ENCODE results near the gene GFOD1.
A peak's percentile ranks its signal among the peaks of the same experiment; 100 is the strongest.

The GFOD1 gene

GRCh38 chr6:13402711-13403110 lies 84.7 kb downstream of the GFOD1 start:
- DNase-seq (ENCODE audit: insufficient read length, low spot score) (no peak), FAIRE-seq (no peak)
- TF ChIP-seq, protein P1, sequence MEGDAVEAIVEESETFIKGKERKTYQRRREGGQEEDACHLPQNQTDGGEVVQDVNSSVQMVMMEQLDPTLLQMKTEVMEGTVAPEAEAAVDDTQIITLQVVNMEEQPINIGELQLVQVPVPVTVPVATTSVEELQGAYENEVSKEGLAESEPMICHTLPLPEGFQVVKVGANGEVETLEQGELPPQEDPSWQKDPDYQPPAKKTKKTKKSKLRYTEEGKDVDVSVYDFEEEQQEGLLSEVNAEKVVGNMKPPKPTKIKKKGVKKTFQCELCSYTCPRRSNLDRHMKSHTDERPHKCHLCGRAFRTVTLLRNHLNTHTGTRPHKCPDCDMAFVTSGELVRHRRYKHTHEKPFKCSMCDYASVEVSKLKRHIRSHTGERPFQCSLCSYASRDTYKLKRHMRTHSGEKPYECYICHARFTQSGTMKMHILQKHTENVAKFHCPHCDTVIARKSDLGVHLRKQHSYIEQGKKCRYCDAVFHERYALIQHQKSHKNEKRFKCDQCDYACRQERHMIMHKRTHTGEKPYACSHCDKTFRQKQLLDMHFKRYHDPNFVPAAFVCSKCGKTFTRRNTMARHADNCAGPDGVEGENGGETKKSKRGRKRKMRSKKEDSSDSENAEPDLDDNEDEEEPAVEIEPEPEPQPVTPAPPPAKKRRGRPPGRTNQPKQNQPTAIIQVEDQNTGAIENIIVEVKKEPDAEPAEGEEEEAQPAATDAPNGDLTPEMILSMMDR (IDR thresholded peaks at IDR 0.05; ENCODE audit: insufficient read depth, missing control alignments): no peak

DNA sequence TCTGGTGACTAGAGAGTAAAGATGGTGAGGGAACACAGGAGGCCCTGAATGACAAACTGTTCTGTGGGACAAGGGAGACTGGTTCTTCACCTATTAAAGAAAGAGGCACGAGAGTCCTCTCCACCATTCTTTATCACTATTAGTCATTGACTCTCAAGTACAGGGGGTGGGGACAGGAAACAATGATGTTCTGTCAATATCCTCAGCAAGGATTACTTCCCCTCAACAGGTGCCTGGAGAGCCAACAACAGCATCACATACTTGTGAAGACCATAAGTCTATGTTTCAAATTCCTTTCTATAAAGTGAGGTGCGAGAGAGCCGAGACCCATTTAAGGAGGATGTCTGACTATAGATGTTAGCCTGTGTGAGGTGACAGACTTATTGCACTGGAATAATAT lies 86.6 kb downstream of the GFOD1 start:
- no peak for FAIRE-seq
- TF ChIP-seq, protein P1 (IDR thresholded peaks at IDR 0.05; ENCODE audit: insufficient read depth, missing control alignments): no peak
- no peak for DNase-seq (ENCODE audit: insufficient read length, low spot score)

DNA sequence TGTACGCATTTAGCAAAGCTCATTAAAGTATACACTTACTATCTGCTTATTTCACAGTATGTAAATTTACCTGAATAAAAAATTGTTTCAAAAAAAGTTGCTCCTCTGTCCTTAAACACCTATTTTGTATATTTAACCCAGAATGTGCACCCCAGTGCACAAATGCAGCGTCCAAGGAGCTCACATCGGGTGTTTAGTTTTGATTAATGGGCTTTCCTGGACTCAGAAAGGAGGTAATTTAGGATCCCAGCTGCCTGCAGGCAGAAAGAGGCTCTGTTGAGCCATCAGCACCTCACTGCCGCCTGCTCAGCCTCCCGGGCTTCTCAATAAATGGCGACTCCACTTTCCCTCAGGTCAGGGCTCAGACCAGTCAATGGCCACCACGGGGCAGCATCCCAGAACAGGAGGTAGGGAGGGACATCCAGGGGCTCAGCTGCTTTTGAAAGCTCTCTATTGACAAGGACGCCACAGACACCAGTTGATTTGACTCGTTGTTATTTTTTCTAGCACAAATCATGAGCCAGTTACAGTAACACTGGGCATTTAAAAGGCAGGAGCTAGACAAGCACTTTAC lies 88.9 kb downstream of the GFOD1 start:
- no peak for FAIRE-seq
- TF ChIP-seq, protein P1 (IDR thresholded peaks at IDR 0.05; ENCODE audit: insufficient read depth, missing control alignments): no peak
- DNase-seq (ENCODE audit: insufficient read length, low spot score): no peak

GRCh38 chr6:13398069-13398381 lies 89.4 kb downstream of the GFOD1 start:
- no peak for DNase-seq (ENCODE audit: insufficient read length, low spot score)
- peak; percentile 29 for FAIRE-seq
- TF ChIP-seq, protein P1 (IDR thresholded peaks at IDR 0.05; ENCODE audit: insufficient read depth, missing control alignments): no peak

DNA sequence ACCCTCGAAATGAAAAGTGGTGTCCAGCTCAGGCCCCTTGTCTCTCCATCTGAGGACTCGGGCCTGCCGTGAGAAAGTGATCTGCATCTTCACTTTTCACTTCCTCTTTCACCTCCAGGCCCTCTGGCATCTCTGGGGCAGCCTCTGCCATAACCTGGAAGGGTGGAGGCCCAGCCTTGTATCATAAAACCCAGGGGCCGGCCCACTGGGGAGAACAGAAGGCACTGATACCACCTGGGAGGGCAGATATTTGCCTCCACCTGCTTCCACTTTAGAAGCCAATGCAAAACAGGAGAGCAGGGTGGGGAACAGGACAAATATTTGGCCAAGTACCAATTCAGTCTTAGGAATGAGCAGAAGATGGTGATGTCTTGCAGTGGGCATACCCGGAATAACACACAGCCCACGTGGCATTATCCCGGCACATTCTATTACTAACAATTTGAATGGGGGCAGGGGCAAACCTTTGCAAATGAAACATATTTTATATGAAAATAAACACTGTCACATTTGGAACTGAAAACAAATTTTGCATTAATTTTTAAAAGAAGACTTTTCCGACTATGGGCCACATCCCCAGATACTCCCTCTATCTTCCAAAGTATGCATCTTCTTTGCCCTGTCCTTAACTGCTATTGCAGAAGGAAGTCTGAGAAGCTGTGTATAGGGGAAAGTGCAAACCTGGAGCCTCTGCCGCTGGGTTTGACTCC lies 89.9 kb downstream of the GFOD1 start:
- FAIRE-seq (no peak), DNase-seq (ENCODE audit: insufficient read length, low spot score) (no peak)
- TF ChIP-seq, protein P1 (IDR thresholded peaks at IDR 0.05; ENCODE audit: insufficient read depth, missing control alignments): no peak

- peak; percentile 91 for FAIRE-seq
Observed at GRCh38 chr6:13396241-13396792, 91.1 kb downstream of the GFOD1 start.

More at GRCh38 chr6:13396241-13396792, 91.1 kb downstream of the GFOD1 start:
- no peak for DNase-seq (ENCODE audit: insufficient read length, low spot score)
- TF ChIP-seq, protein P1 (IDR thresholded peaks at IDR 0.05; ENCODE audit: insufficient read depth, missing control alignments): no peak

Data from D721Med (cell line).